HL-60 (cell line): ENCODE results near the gene ST6GAL1.

ENCODE experiments used
- CTCF ChIP-seq: IDR thresholded peaks from one replicate; pipeline ENCODE4 v1.5.1; 2011; ENCODE audit warnings: low read length, control low read depth, inconsistent platforms; ENCODE audit not compliant: insufficient read depth
- GABPA ChIP-seq: IDR thresholded peaks from 2 replicates; pipeline ENCODE4 v1.6.1; 2012; ENCODE audit warnings: low read depth
- POLR2AphosphoS5 ChIP-seq: IDR thresholded peaks from 2 replicates; pipeline ENCODE4 v1.6.1; 2012; ENCODE audit warnings: low read depth

DNA sequence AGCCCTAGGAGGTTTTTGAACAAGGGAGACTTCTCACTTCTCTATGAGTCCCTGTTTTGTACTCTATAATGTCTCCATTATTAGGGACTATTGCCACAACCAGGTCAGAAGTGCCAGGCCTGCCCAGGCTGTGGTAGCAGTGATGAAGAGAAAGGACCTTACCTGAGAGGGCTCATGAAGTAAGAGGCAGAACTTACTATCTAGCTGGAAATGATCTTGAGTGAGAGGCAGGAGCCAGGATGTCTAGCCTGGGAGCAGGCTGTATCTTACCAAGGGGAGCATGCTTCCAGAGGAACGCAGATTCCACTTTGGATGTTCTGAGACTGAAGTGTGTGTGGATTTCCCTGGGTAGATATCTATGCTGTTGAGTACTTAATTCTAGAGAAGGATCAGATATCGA lies 115.7 kb downstream of the ST6GAL1 start:
- no peak for TF ChIP-seq GABPA
- TF ChIP-seq CTCF, result no peak
- no peak for TF ChIP-seq POLR2AphosphoS5
